Measurements from ENCODE around the gene FGF12. TPM values are rescaled to one million over a fixed set of nuclear protein-coding genes. Genes with fewer than 3 reads are reported as not detected.

Gene FGF12
- total and polyA plus RNA-seq, 10 donors: 3.7 to 53.3 (median 19.1) TPM

- Histone ChIP-seq H3K4me1 (no peaks in the 10 kb centered on the region), H3K4me3 (no peak overlapping the region), H3K27me3 (replicated peaks in 1 of 7) (no peaks in the 10 kb centered on the region), H3K36me3 (no peaks in the 10 kb centered on the region), H3K9me3 (no peaks in the 10 kb centered on the region), H3K27ac (no peak overlapping the region)
- TF ChIP-seq CTCF (IDR thresholded peaks at IDR 0.05 in 8 of 11, conservative IDR thresholded peaks at IDR 0.05 in 3 of 11) (no peak), POLR2AphosphoS5 (IDR thresholded peaks at IDR 0.05) (no peak), POLR2A (IDR thresholded peaks at IDR 0.05) (no peak)
- WGBS, 5 donors: 78 to 85% (median 83%) methylated on average over 5 of the region's 5 CpGs
- intact Hi-C loops (cut with DNase I; ENCODE audit: low total_unique reads): no loop called here
- no peak for DNase-seq
Observed at GRCh38 chr3:192395506-192395905, 331.8 kb downstream of the FGF12 start.

DNA sequence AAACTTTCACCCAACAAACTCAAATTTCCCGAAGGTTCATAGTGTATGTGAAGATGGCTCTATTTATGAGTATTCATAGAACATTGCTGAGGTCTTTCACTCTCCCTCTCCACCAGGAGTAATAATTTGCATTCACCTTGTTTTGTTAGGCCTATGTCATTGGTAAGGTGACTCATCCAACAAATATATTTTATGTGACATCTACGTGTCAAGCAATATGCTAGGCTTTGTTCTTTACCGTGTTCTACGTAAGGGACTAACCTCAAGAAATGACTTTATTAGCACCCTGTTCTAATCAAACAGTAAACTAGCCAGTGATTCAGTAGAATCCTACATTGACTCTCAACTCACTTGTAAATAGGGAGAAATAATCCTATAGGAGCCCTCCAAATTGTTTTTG is 334.4 kb downstream of the FGF12 start:
- Histone ChIP-seq H3K27ac (no peak overlapping the region), H3K27me3 (replicated peaks in 1 of 7) (no peaks in the 10 kb centered on the region), H3K4me1 (no peaks in the 10 kb centered on the region), H3K9me3 (no peaks in the 10 kb centered on the region), H3K36me3 (no peaks in the 10 kb centered on the region), H3K4me3 (no peak overlapping the region)
- intact Hi-C loops (cut with DNase I; ENCODE audit: low total_unique reads): no loop called here
- WGBS, 5 donors: 69 to 83% (median 81%) methylated on average over 4 of the region's 4 CpGs
- no peak for TF ChIP-seq CTCF (IDR thresholded peaks at IDR 0.05 in 8 of 11, conservative IDR thresholded peaks at IDR 0.05 in 3 of 11)
- no peak for TF ChIP-seq POLR2AphosphoS5 (IDR thresholded peaks at IDR 0.05)
- no peak for TF ChIP-seq POLR2A (IDR thresholded peaks at IDR 0.05)
- no peak for DNase-seq

- no peak overlapping the region for H3K27ac ChIP-seq
- no peak for TF ChIP-seq CTCF (IDR thresholded peaks at IDR 0.05 in 8 of 11, conservative IDR thresholded peaks at IDR 0.05 in 3 of 11)
- TF ChIP-seq POLR2A (IDR thresholded peaks at IDR 0.05): no peak
- no peak for TF ChIP-seq POLR2AphosphoS5 (IDR thresholded peaks at IDR 0.05)
- no peaks in the 10 kb centered on the region for H3K27me3 ChIP-seq (replicated peaks in 1 of 7)
- intact Hi-C loops (cut with DNase I; ENCODE audit: low total_unique reads): no loop called here
- no peak for DNase-seq
- no peaks in the 10 kb centered on the region for H3K4me1 ChIP-seq
- H3K9me3 ChIP-seq: no peaks in the 10 kb centered on the region
- 24 to 33% (median 30%) methylated on average over 2 of the region's 2 CpGs for WGBS, 5 donors
- H3K36me3 ChIP-seq: no peaks in the 10 kb centered on the region
- no peak overlapping the region for H3K4me3 ChIP-seq
Observed at GRCh38 chr3:192382861-192383260, 344.5 kb downstream of the FGF12 start.

DNA sequence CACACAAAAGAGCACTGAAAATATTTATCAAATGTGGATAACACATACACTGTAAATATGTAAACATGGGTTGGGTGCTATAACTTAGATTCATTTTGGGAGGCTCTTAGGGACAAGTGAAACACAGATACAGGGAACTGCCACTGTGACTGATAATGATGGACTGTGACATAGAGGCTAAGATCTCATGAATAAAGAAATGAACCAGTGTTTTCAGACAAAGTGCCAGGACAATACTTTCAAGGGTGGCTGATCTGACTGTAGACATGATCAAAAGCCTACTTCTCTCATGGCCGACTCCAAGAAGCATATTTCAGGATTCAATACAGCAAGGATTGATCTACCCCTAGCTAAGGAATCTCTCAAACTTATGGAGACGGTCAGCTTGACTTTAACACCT is 353.8 kb downstream of the FGF12 start:
- TF ChIP-seq CTCF (IDR thresholded peaks at IDR 0.05 in 8 of 11, conservative IDR thresholded peaks at IDR 0.05 in 3 of 11) (no peak), POLR2A (IDR thresholded peaks at IDR 0.05) (no peak), POLR2AphosphoS5 (IDR thresholded peaks at IDR 0.05) (no peak)
- Histone ChIP-seq H3K4me3 (no peak overlapping the region), H3K9me3 (no peaks in the 10 kb centered on the region), H3K4me1 (peaks cover 0 to under 1% (median 0%) of the 10 kb centered on the region in 6 donors), H3K27me3 (replicated peaks in 1 of 7) (no peaks in the 10 kb centered on the region), H3K36me3 (no peaks in the 10 kb centered on the region), H3K27ac (no peak overlapping the region)
- DNase-seq: no peak
- 82 to 91% (median 86%) methylated on average over 2 of the region's 2 CpGs for WGBS, 5 donors
- intact Hi-C loops (cut with DNase I; ENCODE audit: low total_unique reads): no loop called here
